HCT116 (cell line): ENCODE results near the gene SAG.

Source experiments
- CTCF ChIP-seq, 3 experiments: fragments of 200-600 bp in 1 of 3; sonication (generic) in 1 of 3; IDR thresholded peaks in 2 of 3; conservative IDR thresholded peaks in 1 of 3; 2 replicates each; pipeline ENCODE4 v1.5.1; 2012 to 2017; ENCODE audit warnings: low read depth in 2 of 3, low read length in 2 of 3, antibody characterized with exemption in 1 of 3, borderline replicate concordance in 1 of 3, control low read depth in 1 of 3, mild to moderate bottlenecking in 1 of 3, mixed read lengths in 1 of 3, mixed run types in 1 of 3, moderate library complexity in 1 of 3; ENCODE audit not compliant: insufficient read depth in 1 of 3
- EZH2 ChIP-seq: fragments of 200-600 bp; sonication (generic); IDR thresholded peaks from 2 replicates; pipeline ENCODE4 v1.6.1; 2017; ENCODE audit warnings: antibody characterized with exemption, mixed run types
- EZH2phosphoT487 ChIP-seq: fragments of 200-600 bp; IDR thresholded peaks from 2 replicates; pipeline ENCODE4 v1.6.1; 2018; ENCODE audit warnings: antibody characterized with exemption, borderline replicate concordance
- POLR2A ChIP-seq: IDR thresholded peaks from 2 replicates; pipeline ENCODE4 v1.7.0; 2011; ENCODE audit warnings: borderline replicate concordance; ENCODE audit not compliant: insufficient read depth, insufficient read length; ENCODE audit errors: extremely low read depth
- RAD21 ChIP-seq: IDR thresholded peaks from 2 replicates; pipeline ENCODE4 v1.6.1; 2012; ENCODE audit warnings: low read depth, mild to moderate bottlenecking
- REST ChIP-seq: IDR thresholded peaks from 2 replicates; pipeline ENCODE4 v1.6.1; 2012; ENCODE audit warnings: low read depth
- SRF ChIP-seq: IDR thresholded peaks from 2 replicates; pipeline ENCODE4 v1.6.1; 2012; ENCODE audit warnings: low read depth
- TCF7L2 ChIP-seq: IDR thresholded peaks from 2 replicates; pipeline ENCODE4 v1.7.0; 2011; ENCODE audit warnings: borderline replicate concordance, inconsistent platforms; ENCODE audit not compliant: insufficient read depth, insufficient read length; ENCODE audit errors: extremely low read depth
- YY1 ChIP-seq: IDR thresholded peaks from 2 replicates; pipeline ENCODE4 v1.6.1; 2011; ENCODE audit warnings: low read length, low read depth, moderate library complexity, mild to moderate bottlenecking; ENCODE audit not compliant: insufficient replicate concordance; ENCODE audit errors: extremely low read depth

GRCh38 chr2:233350708-233351107 lies 43.1 kb downstream of the SAG start:
- TF ChIP-seq REST = no peak
- peak; percentile 70; the same call in 1 of the 2 replicates for TF ChIP-seq SRF
- peak in 1 of 3 experiments; percentile 11; a peak in 1 of 6 replicates for TF ChIP-seq CTCF (IDR thresholded peaks at IDR 0.05 in 2 of 3, conservative IDR thresholded peaks at IDR 0.05 in 1 of 3; ENCODE audit: borderline replicate concordance in 1 of 3, insufficient read depth in 1 of 3, low read depth in 2 of 3, low read length in 2 of 3)
- TF ChIP-seq EZH2phosphoT487 = no peak
- TF ChIP-seq RAD21 = no peak; the same call in 1 of the 2 replicates
- no peak for TF ChIP-seq POLR2A
- peak; percentile 82 for TF ChIP-seq TCF7L2
- TF ChIP-seq YY1 = peak; percentile 85
- no peak for TF ChIP-seq EZH2
